ENCODE results near the gene CNBD2. TPM values are rescaled to one million over a fixed set of nuclear protein-coding genes. Genes with fewer than 3 reads are reported as not detected.

Gene CNBD2
- 5.6 to 6.9 TPM (median 6.8 TPM) in 5 replicates for total RNA-seq (2022; extraction: Qiagen RNA extraction)

GRCh38 chr20:35967979-35968640 lies at the start of gene CNBD2:
Gene CNBD2, plus strand, starts transcription at chr20:35968590. Its CDS starts 173 bp downstream, at chr20:35968763.

GRCh38 chr20:35954200-35954906 lies 14.0 kb upstream of the CNBD2 start, which contains the start of gene SCAND1:
Gene SCAND1, minus strand, starts transcription at chr20:35954502. Its CDS starts 218 bp downstream, at chr20:35954284.

Other genes starting within 250 kb of the CNBD2 start
- 181 to 218 TPM (median 200 TPM) in 5 replicates for gene RBM39, start 226.3 kb upstream of the CNBD2 start, total RNA-seq (2022; extraction: Qiagen RNA extraction)
- 28.1 to 39.5 TPM (median 36.5 TPM) in 5 replicates for gene PHF20, start 196.6 kb upstream of the CNBD2 start, total RNA-seq (2022; extraction: Qiagen RNA extraction)
- 70.3 to 105 TPM (median 101 TPM) in 5 replicates for gene SCAND1, start 14.1 kb upstream of the CNBD2 start, total RNA-seq (2022; extraction: Qiagen RNA extraction)
- 58.5 to 81.6 TPM (median 74.2 TPM) in 5 replicates for gene EPB41L1, start 186.2 kb downstream of the CNBD2 start, total RNA-seq (2022; extraction: Qiagen RNA extraction)

Data from A549 treated with Mapracorat at 1 μM for 4 hours (cell line).